Measurements from ENCODE around the gene TRAF3IP1. TPM values are rescaled to one million over a fixed set of nuclear protein-coding genes. Genes with fewer than 3 reads are reported as not detected.
"Not testable (repeated sequence)": the region's sequence is repeated elsewhere in the genome, so short reads cannot be mapped to it uniquely, and the experiment has no call there.

The TRAF3IP1 gene
- polyA plus RNA-seq, 1 donor = 6.1 TPM

DNA sequence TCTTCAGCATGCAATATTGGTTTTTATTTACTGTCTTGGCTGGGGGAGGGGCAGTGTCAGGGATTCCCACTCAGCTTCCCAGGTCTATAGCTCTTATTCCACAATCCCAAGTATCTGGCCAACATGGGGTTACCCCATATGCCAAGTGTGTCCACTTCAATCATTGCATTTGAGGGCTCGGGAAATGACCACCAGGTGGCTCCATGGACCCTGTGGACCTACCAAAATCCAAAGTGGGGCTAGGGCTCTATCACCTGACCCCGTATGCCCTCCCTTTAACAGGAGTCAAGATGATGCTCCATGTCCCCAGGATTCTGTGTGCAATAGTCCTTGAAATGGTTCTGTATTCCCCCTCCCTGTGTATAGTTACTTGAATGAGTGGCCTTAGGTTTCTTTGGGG, 12.1 kb upstream of the TRAF3IP1 start:
- DNase-seq (ENCODE audit: low read depth) = no peak

DNA sequence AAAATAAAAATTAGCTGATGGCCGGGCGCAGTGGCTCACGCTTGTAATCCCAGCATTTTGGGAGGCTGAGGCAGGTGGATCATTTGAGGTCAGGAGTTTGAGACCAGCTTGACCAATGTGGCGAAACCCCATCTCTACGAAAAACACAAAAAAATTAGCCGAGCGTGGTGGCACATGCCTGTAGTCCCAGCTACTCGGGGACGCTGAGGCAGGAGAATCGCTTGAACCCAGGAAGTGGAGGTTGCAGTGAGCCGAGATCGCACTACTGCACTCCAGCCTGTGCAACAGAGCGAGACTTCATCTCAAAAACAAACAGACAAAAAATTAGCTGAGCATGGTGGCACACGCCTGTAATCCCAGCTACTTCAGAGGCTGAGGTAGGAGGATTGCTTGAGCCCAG, 9.6 kb upstream of the TRAF3IP1 start:
- not testable (repeated sequence) for DNase-seq (ENCODE audit: low read depth)

DNA sequence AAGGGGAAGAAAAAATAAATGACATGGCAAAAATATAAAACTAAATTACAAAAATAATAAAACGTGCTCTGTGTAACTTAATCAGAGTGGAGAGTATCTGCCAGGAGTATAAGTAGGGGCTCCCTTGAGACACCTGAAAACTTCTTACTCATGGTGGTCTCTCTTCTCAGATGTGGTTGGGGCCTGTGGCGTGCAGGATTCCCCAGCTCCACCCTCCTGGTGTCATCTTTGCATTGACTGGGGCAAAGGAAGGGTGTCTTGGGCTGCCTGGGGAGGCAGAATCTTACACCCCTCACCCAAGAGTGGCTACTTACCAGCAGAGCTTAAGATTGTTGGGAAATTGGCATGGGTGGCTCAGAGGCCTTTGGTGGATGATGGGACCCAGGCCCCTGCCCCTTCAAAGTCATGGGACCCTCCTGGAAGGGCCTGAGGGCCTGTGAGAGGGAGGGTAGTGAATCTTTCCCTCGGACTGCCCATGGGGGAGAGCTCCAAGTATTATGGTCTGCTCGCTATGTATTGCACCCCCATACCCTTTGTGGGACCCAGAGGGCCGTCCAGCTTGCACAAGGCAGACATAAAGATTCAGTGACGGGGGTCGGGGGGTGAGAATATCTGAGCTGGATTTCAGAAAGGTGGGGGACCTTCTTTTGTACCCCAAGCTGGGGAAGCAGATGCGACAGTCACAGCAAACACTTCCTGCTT, 6.9 kb upstream of the TRAF3IP1 start:
- no peak for DNase-seq (ENCODE audit: low read depth)

DNA sequence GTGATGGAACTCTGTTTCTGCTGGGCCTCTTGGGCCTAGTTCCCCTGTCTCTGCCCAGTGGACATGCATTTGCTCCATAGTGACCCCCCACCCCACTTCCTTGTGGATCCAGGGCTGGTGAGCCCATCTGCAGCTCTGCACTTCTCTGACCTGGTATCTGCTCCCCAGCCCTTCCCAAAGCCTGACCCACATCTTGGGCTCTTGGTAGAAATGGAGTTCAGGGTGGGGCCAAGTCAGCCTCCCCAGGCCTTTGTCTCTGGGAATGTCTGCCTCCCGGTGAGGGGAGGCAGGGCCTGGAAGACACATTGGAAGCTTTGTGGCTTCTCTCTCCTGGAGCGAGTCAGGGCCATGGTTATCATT, 6.3 kb upstream of the TRAF3IP1 start:
- DNase-seq (ENCODE audit: low read depth) = no peak

DNA sequence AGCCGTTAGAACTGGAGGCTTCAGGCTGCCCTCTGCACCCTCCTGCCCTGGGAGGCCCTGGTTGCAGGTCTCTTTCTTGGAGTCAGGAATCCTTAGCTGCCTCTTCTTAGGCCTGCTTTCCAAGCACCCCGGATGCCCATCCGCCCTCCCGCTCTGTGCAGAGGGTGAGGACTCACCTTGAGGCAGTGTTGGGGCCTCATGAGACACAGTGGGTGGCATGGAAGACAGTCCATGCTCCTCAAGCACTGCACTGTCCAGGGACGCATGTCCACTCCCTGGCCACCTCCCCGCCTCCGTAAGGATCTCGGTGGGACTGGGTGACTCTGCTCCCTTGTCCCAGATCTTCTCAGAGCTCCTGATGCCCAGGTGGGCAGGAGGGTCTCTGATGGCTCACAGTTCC, 5.7 kb upstream of the TRAF3IP1 start:
- no peak for DNase-seq (ENCODE audit: low read depth)

DNA sequence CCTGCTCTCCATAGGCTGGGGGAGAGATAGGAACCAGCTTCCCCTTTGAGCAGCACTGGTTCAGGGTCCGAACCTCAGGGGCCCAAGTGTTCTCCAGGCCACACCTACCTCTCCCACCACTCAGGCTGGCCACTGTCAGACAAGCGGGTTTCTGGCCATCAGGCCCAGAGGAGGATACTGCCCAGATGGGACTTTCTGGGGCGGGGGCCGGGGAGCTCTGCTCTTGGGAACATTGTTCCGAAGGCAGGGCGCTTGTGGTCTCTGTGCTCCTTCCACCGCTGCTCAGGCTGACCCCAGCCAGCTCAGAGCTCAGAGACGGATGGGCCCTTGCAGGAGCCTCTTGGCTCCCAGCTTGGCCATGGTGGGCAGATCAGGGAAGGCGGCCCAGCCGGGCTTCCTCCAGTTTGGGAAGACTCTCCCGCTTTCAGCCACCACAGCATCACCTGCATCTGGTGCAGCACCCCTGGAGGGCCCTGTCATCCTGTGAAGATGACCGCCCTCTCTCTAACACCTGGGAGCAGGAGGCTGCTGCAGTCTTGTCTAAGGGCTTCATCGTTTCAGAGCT, 5.2 kb upstream of the TRAF3IP1 start:
- no peak for DNase-seq (ENCODE audit: low read depth)

DNA sequence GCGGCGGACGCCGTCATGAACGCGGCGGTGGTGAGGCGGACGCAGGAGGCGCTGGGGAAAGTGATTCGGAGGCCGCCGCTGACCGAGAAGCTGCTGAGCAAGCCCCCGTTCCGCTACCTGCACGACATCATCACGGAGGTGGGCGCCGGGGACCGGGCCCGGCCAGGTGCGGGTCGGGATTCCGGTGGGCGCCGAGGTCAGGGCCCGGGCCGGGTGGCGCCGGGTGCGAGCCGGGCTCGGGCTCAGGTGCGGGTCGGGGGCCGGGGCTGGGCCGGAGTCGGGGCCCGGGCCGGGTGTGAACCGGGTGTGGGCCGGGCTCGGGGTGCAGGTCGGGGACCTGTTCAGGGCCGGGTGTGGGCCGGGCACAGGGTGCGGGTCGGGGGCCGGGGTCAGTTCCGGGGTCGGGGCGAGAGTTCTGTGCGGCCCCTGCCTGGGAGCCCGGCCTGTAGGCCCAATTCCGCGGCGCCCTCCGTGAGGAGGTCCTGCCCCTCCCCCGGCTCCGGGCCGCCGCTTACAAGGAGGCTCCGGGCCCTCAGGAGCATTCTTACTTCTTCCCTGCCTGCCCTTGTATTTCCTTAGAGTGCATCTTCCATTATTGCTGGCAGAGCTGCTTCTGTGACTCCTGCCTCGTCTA, 447 bp downstream of the TRAF3IP1 start:
- DNase-seq (ENCODE audit: low read depth) = no peak

DNA sequence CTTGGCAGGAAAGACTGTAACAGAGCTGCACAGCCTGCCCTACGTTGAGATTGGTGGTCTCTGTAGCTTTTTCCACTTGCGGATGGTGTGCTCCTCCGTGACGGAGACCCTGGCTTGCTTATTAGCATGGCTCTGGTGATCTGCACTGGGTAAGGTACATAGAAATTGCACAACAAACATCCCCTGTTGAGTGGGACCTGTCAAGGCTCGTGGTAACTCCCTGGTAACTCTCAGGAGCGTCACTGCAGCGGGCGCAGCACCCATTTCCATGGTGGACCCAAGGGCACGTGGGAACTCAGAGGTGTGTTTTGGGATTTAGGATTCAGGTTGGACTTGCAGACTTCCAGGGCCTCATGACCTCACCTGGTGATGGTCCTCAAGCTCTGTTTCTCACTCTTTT, 1.1 kb downstream of the TRAF3IP1 start:
- no peak for DNase-seq (ENCODE audit: low read depth)

DNA sequence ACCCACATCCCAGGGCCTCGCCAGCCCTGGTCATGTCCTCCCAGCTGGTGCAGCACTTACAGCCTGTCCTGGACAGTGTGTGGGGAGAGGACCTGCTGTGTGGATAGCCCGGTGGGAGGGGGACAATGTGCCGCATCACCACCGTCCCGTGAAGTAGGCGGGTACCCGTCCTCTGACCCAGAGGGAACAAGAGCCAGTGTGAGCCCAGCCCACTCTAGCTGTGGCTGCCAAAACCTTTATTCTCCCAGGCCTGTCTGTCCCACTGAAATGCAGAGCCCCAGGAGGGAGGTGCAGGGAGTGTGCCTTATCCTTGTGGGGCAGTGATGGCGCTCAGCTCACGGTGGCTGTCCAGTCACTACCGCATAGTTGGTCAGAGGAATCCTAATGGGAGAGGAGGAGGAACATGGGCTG, 1.7 kb downstream of the TRAF3IP1 start:
- DNase-seq (ENCODE audit: low read depth) = no peak

DNA sequence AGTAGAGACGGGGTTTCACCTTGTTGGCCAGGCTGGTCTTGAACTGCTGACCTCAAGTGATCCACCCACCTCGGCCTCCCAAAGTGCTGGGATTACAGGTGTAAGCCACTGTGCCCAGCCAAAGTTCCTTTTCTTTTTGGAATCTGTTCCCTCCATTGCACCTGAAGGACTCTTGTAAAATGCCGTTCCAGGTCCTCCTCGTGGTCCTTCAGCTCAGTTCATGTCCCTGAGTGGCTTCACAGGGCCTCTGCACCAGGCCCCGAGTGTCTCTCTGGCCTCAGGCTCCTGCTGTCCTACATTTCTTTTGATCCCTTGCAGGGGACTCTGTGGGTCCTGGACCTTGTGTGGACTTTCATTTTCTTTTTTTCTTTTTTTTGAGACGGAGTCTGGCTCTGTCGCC, 3.9 kb downstream of the TRAF3IP1 start:
- not testable (repeated sequence) for DNase-seq (ENCODE audit: low read depth)

DNA sequence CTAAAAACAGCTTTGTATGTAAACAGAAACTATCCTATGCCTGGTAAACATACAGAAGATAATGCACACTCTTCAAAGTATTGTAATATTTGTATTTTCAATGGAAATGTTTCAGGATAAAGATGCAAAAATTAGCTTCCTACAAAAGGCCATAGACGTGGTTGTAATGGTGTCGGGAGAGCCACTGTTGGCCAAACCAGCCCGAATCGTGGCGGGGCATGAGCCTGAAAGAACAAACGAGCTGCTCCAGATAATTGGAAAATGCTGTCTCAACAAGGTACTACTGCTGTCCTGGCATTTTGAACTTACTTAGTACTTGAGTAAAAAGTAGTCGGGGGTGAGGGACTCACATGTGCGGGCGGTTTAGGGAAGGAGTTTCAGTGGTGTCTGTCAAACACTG, 5.4 kb downstream of the TRAF3IP1 start:
- DNase-seq (ENCODE audit: low read depth) = no peak

DNA sequence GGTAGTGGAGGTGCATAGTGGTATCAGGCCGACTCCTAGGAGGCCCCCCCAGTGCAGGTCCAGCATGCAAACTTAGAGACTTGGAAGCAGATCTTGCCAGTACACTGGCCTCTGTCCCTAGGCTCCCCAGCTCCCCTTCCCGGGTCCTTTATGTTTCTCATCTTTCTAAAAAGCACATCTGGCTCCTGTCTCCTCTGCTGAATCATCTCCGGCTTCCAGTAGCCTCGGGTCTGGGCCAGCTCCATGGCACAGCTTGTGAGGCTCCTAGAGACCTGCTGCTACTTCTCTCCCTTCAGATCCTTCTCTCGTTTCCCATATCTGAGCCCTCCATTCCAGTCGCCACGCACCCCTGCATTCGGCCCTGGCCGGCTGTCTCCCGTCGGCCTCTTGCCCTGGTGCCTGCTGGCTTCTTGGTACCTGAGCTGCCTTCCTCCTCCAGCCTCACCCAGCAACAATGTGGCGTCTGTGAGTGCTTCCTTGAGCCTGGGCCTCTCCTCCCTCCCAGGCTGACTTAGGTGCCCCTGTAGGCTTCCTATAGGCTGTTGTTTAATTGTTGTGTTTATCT, 6.6 kb downstream of the TRAF3IP1 start:
- no peak for DNase-seq (ENCODE audit: low read depth)

DNA sequence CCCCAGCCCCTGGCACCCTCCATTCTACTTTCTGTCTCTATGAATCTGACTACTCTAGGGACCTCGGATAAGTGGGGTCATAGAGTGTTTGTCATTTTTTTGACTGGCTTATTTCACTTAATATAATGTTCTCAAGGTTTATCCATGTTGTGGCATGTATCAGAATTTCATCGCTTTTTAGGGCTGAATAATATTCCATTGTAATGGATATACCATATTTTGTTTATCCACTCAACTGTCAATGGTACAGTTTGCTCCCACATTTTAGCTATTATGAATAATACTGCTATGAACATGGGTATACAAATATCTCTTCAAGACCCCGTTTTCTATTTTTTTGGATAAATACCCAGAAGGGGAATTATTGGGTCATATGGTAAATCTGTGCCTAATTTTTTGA, 7.4 kb downstream of the TRAF3IP1 start:
- DNase-seq (ENCODE audit: low read depth) = no peak

DNA sequence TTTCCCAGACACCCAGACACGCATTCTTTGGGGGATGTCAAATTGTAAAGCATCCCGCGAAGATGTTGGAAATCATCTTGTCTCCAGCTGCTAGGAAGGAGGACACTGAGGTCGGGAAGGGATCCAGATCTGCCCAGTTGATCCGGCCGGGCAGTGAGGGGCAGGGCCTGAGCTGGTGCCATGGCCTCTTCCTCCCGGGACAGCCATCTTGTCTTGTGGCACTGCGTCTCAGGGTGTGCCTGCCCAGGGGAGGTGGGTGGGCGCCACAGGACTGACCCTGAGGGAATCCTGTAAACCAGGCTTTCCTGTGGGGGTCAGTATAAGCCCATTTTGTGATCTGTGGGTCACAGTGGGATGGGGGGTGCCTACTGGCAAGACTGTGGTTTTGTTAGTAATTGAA, 10.1 kb downstream of the TRAF3IP1 start:
- no peak for DNase-seq (ENCODE audit: low read depth)

DNA sequence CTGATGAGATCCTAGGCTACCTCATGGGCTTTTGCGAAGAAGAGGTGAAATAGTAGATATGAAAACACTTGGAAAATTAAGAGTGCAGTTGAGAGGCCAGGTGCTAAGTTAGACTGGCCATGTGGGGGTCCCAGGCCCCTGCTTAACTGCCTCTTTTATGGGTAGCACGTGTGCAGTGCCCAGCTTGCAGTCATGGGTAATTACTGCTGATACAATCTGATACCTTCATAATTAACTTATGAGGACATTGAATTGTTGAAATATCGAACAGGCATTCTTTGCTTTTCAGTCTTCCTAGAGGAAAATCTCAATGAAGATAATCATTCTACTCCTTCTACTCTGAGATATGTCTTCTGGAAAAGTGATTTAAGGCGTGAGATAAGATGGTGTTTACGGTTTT, 11.6 kb downstream of the TRAF3IP1 start:
- no peak for DNase-seq (ENCODE audit: low read depth)

DNA sequence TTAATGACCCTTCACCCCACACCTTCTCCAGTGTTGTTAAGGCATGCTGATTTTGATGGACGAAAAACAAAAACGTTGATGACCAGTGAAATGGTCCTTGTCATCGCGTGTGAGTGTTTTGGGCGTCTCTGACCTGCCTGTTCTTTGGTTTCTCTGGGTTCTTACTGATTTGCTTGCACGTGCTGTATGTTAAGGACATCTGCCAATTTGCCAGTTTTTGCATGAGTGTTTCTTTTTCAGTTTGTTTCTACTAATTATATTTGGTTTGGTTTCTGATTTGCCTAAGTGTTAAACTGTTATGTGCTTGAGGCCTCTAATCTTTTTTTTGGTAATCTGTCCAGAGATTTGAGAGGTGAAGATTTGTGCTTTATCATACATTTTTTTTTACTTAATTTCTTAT, 14.6 kb downstream of the TRAF3IP1 start:
- DNase-seq (ENCODE audit: low read depth) = no peak

DNA sequence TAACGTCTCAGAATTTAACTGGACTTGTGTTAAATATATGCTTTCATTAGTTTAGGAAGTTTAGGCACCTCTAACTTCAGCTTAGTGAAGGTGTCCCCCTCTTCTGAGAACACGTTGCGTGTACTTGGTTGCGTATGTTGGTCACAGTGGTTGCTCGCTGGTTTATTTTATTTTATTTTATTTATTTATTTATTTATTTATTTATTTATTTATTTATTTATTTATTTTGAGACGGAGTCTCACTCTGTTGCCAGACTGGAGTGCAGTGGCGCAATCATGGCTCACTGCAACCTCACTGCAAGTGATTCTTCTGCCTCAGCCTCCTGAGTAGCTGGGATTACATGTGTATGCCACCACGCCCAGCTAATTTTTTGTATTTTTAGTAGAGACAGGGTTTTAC, 15.3 kb downstream of the TRAF3IP1 start:
- DNase-seq (ENCODE audit: low read depth) = not testable (repeated sequence)

DNA sequence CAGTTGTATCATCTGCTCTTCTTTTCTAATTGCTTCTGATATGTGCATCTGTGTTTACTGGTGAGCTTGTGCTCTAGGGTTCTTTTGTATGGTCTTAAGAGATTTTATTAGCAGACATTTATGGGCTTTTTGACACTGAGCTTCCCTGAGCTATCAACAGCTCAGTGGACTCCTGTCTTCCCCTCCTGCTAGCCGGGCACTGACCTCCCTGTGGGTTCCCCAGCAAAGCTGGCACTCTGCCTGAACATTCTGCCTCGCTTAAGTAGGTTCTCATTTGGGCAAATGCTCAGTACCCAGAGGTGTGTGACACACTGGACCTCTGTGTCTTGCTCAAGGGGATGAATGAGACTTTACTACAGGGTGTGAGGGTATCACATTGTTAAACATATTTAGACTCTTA, 15.8 kb downstream of the TRAF3IP1 start:
- DNase-seq (ENCODE audit: low read depth) = no peak

DNA sequence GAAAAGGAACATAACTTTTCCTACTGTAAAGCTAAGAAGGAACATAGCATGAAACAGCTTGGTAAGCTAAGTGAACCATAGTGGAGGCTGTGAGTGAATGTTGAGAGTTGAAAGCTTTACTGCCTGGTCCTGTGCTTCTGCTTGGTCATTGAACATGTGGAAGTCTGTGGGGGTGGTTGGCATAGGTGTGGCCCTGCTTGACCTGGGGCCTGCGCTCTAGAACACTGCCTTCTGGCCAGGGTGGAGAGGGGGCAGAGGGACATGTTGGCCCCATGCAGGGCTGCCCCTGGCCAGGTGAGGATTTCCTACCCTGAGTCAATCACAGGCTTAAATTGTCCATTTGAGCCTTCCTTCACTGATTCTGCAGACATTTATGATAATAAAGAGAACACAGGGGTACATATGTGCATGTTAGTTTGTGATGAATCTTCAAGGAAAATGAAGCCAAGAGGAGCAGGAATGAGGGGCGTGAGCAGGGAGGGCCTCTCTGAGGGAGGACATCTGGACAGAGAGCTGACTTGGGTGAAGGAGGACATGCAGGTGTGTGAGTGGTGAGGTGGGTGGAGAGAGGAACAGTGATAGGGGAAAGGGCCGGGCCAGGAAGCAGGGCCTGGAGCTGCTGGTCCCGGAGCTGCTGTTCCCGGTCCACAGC, 16.6 kb downstream of the TRAF3IP1 start:
- DNase-seq (ENCODE audit: low read depth) = no peak

DNA sequence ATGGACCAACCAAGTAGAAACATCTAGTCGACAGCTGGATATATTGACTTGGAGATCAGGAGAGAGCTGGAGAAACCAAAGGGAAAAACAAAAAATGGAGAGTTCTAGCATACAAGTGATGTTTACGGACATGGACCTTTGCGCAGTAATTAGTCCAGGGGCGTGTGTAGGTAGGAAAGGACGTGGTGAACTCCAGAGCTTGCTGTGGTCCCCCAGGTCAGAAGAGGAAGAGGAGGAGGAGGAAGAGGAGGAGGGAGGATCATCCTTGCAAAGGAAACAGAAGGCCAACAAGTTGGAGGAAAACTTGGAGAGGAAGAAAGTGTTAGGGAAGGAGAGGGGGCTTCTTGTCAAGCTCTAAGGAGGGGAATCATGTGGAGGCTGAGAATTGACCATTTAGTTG, 17.5 kb downstream of the TRAF3IP1 start:
- no peak for DNase-seq (ENCODE audit: low read depth)

DNA sequence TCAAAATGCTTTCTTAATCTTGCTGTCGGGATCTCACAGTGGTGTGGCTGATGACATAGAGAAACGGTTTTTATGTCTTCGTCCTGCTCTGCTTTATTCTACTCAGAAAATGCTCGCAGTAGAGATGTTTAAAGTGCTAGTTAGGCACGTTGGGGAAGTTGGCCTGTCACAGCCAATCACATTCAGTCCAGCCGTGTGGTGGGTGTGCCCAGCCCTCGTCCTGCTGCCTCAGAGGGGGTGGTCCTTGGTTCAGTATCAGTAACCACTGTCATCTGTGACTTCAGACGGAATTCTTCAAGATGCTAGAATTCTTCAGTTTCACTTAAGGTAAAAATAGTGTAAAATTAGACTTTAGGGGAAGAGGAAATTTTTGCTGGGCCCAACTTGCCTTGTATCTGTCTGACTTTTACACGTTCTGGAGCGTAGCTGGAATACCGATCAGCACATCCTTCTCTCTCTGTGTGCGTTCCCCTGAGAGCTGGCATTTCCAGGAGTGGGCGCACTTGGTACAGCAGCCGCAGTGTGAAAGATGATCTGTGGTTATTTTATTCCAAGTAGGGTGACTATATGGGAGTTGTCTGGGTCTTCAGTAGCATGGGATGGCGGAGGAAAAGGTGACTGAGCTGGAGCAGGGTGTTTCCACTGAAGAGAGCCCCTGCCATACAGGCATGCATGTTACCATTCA, 18.5 kb downstream of the TRAF3IP1 start:
- no peak for DNase-seq (ENCODE audit: low read depth)

DNA sequence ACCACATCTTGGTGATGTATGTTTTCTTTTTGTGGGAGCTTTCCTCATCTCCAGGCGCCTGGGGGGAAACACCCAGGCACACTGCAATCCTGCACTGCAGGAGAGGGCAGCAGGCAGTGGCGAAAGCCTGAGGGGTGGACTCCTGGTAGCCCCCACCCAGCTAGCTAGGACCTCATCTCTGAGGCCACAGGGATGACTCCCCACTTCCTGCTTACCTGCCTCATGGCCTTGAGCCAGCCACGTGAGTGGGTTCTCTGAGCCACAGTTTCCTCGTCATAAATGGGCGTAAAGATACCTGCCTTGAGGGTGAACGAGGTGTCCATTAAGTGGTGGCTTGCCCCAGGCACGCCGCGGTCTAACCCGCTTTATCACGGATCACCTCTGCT, 19.1 kb downstream of the TRAF3IP1 start:
- no peak for DNase-seq (ENCODE audit: low read depth)
